HG03139 (cell line): Measurements from ENCODE around the gene MAS1L.

ENCODE experiments used
- ATAC-seq: cut with Tn5 transposase; IDR thresholded peaks from one replicate; pipeline ENCODE4 v1.9.1; 2021; ENCODE audit not compliant: unreplicated experiment

Gene MAS1L, protein sequence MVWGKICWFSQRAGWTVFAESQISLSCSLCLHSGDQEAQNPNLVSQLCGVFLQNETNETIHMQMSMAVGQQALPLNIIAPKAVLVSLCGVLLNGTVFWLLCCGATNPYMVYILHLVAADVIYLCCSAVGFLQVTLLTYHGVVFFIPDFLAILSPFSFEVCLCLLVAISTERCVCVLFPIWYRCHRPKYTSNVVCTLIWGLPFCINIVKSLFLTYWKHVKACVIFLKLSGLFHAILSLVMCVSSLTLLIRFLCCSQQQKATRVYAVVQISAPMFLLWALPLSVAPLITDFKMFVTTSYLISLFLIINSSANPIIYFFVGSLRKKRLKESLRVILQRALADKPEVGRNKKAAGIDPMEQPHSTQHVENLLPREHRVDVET

DNA sequence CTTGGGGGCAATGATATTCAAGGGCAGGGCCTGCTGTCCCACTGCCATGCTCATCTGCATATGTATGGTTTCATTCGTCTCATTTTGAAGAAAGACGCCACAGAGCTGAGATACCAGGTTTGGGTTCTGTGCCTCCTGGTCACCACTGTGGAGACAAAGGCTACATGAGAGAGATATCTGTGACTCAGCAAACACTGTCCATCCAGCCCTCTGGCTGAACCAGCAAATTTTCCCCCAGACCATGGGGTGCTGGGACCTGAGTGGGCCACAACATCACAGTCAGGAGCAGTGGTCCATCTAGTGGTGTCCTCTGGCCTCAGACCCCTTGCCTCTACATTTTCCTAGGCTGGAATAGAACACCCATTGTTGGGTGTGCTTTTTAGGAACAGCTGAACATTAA is at the start of gene MAS1L:
Gene MAS1L (minus strand): TSS at position 297 of the 400 bp plus-strand sequence. CDS start 54 bp downstream, at position 243.
- ATAC-seq, result no peak

DNA sequence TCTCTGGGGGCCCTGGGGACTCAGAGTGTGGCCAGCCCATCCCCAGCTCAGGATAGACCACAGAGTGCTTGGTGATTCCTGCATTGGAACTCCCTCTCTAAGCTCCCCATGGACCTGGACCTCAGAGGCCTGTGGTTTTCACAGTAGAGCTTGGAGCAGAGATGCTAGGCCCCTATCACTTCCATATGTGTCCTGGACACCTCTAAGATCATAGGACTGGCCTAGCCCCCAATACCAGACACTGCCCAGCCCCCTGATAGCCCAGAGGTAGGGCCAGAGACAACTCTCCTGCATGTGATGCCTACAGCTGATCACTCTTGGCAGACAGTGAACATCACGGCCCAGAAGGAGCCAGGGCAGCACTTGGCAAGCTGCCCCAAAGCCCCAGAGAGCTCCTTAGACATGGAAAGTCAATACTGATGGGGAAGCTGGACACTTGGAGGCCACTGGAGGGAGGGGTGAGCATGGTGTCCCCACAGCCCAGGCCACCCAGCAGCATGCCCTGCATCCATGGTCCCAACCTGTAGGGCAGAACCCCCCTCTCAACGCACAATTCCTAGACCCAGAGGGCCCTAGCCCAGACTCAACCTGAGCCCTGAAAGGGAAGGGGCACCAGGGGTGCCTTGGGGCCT is 44.7 kb upstream of the MAS1L start:
- no peak for ATAC-seq

DNA sequence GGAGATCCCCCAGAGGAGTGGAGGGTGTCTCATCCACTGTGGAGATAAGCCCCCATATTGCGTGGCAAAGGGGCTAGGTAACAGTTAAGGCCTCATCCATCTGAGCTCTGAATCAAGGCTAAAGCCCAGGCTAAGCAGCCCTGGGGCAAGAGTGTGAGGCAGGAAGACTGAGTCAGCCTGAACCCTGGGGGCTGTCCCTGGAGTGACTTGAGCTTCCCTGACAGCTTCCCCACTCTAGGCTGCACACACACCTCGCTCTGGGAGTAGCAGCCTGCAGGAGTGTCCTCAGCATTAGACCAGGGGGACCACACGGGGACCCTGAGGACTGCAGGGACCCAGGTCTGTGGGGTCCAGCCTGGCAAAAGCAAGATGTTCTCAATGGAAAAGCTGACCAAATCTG is 43.9 kb upstream of the MAS1L start:
- no peak for ATAC-seq

DNA sequence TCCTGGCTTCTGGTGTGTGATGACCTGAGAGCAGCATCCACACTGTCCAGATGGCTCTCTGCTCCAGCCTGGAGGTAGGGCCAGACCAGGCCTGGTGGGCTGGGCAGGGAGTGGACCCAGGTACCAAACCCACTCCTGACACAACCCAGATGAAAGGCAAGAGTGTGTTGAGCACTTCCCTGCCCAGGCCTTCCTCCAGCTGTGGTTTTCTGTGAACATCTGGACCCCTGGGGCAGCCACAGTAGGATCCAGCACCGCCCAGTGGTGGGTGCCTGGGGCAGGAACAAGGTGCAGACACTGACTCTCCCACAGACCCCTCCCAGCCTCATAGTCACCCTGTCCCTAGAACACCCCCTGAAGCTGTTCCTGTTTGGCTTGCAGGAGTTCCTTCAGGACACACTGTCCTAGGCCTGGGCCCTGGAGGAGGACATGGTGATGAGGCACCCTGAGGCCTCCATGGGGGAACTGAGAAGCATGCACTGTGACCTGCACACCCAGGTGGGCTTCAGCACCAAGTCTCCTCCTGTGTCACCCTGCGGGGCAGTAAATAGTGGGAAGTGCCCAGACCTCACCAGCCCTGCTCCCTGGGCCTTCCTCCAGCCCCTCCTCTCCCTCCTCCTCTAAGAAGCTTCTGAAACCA is 43.0 kb upstream of the MAS1L start:
- no peak for ATAC-seq

DNA sequence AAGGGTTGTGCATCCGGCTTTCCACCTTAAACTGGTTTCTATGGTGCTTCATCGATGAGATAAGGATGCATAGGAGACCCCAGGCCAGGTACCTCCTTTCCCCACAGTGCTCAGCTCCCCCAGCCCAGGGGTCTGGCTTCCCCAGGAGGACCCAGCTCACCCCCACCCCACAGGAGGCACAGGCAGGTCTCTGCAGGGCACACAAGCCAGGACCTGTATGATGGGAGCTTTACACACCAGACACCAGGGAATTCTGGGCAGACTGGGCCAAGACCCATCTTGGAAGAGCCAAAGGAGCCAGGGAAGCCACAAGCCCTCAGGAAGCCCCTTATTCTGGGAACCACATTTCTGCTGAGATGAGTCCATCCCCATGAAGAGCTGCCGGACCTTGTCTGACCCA is 42.2 kb upstream of the MAS1L start:
- no peak for ATAC-seq

DNA sequence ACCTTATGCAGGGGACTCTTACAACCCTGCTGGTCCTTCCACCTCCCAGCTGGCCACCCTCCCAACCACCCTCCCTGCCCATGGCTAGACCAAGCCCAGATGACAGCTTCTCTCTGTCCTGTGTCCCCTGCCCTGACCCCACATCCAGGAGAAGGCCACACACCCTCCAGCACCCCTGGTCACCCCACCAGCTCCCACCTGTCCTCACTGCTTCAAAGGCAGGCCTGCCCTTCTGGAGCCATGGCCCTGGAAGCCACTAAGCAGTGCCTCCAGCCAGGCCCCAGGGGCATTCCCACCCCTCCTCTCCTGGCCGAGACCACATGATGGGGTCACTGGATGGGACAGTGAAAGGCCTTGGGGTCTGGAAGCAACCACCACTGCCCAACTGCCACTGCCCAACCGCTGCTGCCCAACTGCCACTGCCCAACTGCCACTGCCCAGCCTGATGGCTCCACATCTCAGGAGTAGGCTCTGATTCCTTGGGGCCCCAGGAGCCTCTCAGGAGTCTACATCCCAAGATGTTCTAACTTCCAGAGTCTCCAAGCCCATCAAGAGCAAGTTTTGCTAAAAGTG is 41.3 kb upstream of the MAS1L start:
- no peak for ATAC-seq

DNA sequence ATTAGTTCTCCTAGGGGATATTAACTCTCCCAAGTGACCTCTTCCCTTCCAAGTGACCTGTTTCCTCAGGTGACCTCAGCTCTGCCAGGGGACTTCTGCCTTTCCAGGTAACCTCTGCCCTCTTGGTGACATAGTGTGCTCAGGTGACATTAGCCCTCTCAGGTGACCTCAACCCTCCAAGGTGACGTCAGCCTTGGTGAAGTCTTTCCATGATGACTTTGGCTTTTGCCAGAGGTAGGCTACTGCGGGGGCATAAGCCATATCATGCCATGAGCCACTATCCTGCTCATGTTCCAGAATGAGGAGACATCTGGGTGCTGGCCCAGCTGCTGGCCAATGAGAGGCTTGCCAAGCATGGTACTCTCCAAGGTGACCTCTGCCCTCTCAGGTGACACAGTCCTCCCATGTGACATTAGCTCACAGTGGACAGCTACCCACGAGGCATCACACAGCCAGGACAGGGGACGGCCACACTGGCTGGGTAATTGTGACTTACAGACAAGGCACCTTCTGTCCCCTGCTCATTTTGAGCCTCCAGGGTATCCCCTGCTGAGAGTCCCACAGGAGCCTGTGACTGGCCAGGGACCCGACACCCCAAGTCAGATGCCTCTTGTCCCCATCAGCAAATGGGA is 40.7 kb upstream of the MAS1L start:
- ATAC-seq, result no peak

DNA sequence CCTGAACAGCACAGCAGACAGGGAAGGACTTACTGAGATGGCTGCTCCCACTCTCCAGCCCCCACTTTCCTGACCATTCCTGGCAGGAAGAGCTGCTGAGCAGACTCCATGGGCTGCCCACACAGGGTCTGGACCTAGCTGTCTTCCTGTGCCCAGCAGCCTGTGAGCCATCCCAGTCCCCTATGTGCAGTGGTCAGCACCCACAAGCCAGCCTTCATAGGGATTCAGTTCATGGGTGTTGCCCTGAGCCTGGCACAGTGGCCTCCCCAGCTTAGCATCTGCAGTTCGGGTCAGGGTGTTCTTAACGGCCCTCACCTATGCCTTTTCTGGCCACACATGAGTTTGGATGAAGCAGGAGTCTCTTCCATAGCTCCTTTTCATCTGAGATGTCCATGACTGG is 39.8 kb upstream of the MAS1L start:
- ATAC-seq, result no peak

DNA sequence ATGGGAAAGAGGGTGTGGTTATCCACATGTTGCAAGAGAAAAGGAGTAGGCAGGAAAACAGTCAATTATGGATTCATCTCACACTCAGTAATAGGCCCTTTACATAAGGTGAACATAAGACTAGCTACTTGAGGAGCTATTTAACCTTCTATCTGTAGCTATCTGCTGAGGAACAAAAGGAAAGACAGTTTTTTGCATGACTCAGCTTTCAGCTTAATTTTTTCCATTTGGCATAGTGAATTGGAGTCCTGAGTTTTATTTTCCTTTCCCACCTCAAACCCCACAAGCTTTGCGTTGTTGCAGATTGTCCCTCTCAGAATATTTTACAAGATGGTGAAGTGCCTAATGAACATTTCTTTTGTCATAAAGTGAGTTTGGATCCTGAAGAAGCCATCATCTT is 39.4 kb upstream of the MAS1L start:
- no peak for ATAC-seq

DNA sequence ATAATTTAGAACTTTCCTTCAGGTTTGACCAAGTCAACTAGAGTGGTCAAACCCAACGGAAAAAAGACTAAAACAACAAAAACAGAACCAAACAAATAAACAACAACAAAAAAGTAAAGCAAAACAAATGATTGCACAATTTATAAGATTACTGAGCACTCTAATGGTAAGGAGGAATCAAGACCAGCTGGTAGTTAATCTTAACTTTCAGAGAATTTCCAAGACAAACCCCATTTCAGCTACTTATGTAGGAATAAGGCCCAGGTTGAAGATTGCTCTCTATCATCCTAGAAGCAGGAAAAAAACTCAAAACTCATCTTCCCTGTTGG is 37.5 kb upstream of the MAS1L start:
- ATAC-seq, result no peak

DNA sequence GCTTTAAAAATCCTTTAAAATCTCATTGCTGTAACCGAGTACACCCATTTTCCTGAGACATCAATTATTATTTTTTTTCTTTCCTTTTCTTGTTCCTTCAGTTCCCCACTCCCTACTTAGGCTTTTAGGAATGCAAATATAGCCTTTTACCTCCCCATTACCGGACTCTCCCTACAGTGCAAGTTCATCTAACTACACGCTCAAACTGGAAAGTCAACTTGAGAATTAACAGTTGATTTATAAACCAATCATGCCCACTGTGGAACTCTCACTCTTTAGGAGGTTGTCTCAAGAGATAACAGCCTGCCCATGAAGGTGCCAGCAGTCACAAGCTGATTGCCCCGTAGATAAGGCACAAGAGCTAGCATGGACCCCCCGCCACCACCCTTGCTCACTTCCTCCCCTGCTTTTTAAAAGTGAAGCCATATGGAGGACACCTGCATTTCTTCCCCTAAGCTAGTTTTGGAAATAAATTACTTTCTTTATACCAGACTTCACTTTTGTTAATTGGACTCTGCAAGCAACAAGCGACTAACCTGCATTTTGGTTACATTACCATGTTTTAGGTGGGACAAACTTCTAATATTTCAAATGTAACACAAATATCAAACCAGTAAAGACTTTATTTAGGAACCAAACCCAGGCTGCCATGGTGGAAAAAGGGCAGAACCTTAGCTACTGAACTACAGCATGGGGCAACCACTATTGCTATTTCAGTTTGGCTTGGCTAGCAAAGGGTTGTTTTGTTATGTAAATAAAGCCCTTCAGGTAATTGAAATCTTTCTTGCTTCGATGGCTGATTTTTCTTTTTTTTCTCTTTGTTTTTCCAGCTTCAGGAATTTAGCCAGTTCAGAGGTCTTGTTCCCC is 36.9 kb upstream of the MAS1L start:
- ATAC-seq, result no peak

DNA sequence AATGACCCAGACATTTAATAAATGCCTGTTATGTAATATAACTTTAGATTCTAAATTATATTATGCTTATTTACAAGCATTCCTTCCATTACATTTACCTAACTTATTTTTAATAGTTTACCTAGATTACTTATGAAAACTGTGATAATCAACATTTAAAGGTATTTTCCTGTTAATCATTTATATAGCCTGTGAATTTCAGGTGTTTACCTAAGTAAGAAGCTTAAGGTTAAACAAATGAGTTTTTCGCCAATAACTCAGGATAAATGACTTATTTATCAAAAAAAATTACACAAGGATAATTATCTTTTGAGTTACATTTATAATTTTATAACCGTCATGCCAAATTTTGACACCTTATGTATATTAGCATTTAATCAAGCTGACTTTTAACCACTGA is 36.3 kb upstream of the MAS1L start:
- no peak for ATAC-seq

DNA sequence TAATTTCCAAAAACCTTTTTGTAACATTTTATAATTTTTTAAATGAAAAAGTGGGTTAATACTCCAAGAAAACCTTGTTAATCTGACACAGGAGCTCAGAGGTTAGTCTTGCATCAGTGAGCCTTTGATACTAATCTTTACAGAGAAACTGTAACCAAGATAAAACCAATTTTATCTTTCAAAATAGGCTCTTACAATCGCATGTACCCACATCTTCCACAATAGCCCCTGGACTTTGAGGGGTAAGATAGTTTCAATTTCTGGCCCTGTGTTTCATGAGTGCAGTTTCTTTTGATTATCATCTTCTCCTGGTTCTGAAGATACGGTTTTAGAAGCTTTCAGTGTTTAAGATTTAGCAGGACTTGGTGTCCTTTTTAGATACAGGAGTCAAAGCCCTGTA is 34.5 kb upstream of the MAS1L start:
- ATAC-seq, result no peak

DNA sequence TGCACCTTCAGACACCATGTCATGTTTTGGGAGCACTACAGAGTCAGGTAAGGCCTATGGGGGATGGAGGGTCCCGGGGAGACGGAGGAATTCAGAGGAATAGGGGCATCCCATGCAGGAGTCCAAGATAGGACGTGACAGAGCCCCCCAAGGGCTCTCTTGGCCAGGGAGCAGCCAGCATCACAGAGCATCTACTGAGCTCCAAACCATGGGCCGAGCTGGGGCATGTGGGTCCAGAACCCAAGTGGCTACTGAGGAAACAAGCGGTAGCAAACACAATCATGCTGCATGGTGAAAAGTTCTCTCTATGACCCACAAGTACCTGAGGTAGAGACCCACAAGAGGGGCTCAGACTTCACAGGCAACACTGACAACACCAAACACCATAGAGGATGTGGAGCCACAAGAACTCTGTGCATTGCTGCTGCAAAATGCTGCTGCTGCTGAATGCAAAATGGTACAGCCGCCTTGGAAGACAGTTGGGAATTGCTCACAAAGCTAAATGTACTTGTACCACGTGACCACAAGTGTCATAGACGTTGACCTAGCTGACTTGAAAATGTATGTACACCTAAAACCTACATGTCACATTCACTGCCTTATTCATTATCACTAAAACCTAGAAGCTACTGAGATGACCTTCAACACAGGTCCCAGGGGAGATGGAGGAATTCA is 33.4 kb upstream of the MAS1L start:
- no peak for ATAC-seq

DNA sequence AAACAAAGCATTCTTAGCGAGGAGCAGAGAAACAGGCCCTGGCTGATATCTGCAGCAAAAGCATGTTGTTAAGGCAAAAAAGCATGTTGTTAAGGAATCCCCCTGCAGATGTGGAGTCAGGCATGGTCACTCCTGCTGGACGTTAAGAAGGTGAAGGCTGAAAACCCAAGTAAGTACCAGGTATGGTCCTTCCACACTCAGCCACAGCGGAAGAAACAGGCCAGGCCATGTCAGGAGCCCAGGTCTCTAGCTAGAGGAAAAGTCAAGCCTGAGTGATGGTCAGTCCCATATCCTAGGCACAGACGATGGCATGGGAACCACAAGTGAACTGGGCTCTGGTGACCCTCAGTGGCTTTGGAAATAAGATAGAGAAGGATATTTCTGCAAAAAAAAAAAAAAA is 32.5 kb upstream of the MAS1L start:
- no peak for ATAC-seq

DNA sequence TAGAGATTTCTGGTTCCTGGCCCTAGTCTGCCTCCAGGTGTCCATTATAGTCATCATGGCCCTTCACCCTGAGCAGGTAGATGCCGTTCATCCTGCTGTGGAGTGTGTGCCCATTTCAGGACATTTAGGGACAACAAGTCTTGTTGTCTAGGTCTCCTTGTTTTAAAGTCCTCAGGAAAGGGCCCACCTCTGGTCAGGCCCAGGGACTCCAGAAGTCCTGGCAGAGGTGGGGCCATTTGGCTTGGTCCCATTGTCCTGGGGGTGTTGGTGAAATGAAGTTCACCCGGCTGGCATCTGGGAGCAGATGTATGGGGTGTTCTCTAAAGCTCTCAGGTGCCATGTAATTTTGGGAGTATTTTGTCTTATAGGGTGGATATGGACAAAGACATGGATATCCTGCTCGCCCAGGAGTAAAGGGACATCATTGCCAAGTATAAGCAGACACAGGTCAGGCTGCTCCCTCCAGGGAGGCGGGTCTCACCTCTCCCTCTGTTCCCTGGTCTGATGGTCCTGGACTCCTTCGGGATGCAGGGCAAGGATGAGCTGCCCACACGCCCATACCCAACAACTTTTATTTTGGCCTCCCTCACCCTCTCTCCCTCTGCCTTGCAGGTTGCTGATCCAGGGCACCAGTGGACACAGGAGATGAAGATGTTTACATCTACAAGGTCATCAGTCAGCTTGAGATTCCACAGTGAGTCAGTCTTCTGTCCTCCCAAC is 31.7 kb upstream of the MAS1L start:
- no peak for ATAC-seq

DNA sequence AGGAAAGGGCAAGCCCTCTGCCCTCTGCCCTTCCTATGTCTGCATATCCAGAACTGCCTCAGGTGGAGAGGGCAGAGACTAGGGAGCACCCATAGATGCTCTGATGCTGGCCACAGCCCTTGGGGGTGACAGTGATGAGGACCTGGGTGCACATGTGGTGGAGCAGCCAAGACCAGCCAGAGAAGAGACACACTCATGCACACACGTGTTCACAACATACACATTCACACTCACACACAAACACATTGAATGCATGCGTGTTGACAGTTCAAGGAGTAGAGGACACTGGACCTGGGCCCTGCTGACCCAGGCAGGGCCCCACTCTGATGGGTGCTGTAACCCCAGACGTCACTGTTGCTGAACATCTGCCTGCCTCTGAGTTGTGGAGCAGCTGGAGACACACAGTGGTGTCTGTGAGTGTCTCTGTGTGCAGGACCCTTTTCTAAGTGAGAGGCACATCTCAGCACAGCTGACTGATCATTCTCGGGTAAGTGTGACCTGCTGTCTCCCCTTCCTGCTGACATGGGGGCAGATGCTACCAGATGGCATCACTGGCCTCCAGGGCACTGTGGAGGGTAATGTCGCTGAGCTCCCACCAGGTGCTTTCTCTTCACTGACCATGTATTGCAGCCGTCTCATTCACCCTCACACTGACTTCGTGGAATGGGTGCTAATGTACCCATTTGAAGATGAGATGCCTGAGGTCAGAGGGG is 30.1 kb upstream of the MAS1L start:
- ATAC-seq, result no peak

DNA sequence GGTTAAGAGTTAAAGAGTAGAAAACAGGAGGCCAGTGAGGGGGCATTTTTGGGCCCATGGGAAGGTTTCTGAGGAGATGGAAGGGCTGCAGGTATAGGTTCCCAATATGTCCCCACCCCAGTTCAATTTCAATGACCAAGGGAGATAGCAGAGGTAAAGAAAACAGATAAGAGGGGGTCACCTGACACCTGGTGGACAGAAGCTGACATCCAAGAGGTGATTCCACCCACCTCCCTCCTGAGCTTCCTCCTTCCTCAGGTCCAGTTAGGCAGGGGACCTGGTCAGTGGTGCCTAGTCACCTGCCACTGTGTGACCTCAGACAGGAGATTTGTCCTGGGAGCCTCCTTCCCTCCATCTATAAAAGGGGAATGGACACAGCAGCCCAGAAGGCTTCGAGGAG is 29.5 kb upstream of the MAS1L start:
- no peak for ATAC-seq

DNA sequence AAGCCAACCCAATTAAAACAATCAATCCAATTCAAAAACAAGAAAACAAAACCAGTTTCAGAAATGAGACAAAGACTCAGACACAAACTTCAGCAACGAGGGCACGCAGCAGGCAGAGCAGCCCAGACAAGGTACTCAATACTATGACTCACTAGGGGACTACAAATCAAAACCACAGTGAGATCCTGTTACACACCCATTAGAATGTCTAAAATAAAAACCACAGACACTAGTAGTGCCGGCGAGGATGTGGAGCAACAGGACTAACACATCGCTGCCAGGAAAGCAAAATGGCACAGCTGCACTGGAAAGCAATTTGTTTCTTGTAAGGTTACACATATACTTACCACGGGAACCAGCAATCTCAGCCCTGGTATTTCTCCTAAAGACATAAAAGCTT is 28.4 kb upstream of the MAS1L start:
- no peak for ATAC-seq
